SK-N-SH (cell line): ENCODE results near the gene TBC1D2.

Experiments
- EP300 ChIP-seq, 2 experiments: IDR thresholded peaks; 2 replicates each; pipeline versions ENCODE4 v1.4.0 to v1.6.1; 2012; ENCODE audit warnings: borderline replicate concordance in 1 of 2, low read depth in 1 of 2, low read length in 1 of 2
- MXI1 ChIP-seq: IDR thresholded peaks from 2 replicates; pipeline ENCODE4 v1.6.1; 2012; ENCODE audit warnings: mild to moderate bottlenecking, low read depth, low read length, improper control_type of control experiment
- POLR2AphosphoS5 ChIP-seq: IDR thresholded peaks from 2 replicates; pipeline ENCODE4 v1.6.1; 2012; ENCODE audit warnings: low read depth, low read length
- RAD21 ChIP-seq: IDR thresholded peaks from 2 replicates; pipeline ENCODE4 v1.6.1; 2012; ENCODE audit warnings: mild to moderate bottlenecking, low read length
- RCOR1 ChIP-seq: fragments of 150-350 bp; IDR thresholded peaks from 2 replicates; pipeline ENCODE4 v1.6.1; 2017; ENCODE audit warnings: antibody characterized with exemption, low read length
- RFX5 ChIP-seq: IDR thresholded peaks from 2 replicates; pipeline ENCODE4 v1.6.1; 2012; ENCODE audit warnings: mild to moderate bottlenecking, improper control_type of control experiment, low read length
- SIN3A ChIP-seq: IDR thresholded peaks from 2 replicates; pipeline ENCODE4 v1.6.1; 2012; ENCODE audit warnings: low read depth, mild to moderate bottlenecking, low read length, moderate library complexity, borderline replicate concordance
- SMC3 ChIP-seq: IDR thresholded peaks from 2 replicates; pipeline ENCODE4 v1.6.1; 2012; ENCODE audit warnings: low read depth, low read length, improper control_type of control experiment
- TAF1 ChIP-seq: IDR thresholded peaks from 2 replicates; pipeline ENCODE4 v1.6.1; 2012; ENCODE audit warnings: low read depth, mild to moderate bottlenecking, low read length, moderate library complexity, borderline replicate concordance
- YY1 ChIP-seq: IDR thresholded peaks from 2 replicates; pipeline ENCODE4 v1.4.0; 2012; ENCODE audit warnings: low read depth, mild to moderate bottlenecking
- TF ChIP-seq, protein P1 (sequence below): fragments of 200-600 bp; sonication (generic); IDR thresholded peaks from 2 replicates; pipeline ENCODE4 v1.6.1; 2017; ENCODE audit warnings: antibody characterized with exemption, mild to moderate bottlenecking, moderate library complexity
- TF ChIP-seq, protein P2 (sequence below): IDR thresholded peaks from 2 replicates; pipeline ENCODE4 v1.6.1; 2012; ENCODE audit warnings: mild to moderate bottlenecking, low read depth, low read length, moderate library complexity
- TF ChIP-seq, protein P3 (sequence below): fragments of 150-350 bp; IDR thresholded peaks from 2 replicates; pipeline ENCODE4 v1.6.1; 2016; ENCODE audit warnings: mild to moderate bottlenecking, low read depth, low read length
- TF ChIP-seq, protein P4 (sequence below): IDR thresholded peaks from 2 replicates; pipeline ENCODE4 v1.4.0; 2012; ENCODE audit warnings: low read depth

DNA sequence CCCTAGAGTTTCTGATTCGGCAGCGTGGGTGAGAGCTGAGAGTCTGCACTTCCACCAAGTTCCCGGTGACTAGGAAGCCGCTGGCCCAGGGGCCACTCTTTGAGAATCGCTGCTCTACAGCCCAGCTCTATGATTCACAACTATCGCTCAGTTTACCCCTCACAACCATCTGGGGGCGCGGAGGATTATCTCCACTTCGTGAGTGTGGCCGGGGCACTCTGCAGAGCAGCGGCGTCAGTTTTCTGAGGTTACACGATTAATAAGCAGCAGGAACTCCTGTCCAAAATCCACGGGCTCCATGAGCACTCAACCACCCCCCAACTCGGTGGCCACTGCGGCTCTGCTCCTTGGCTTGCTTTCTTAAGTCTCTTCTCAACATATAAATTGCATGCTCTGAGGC, 82.3 kb downstream of the TBC1D2 start:
- TF ChIP-seq, protein P1, sequence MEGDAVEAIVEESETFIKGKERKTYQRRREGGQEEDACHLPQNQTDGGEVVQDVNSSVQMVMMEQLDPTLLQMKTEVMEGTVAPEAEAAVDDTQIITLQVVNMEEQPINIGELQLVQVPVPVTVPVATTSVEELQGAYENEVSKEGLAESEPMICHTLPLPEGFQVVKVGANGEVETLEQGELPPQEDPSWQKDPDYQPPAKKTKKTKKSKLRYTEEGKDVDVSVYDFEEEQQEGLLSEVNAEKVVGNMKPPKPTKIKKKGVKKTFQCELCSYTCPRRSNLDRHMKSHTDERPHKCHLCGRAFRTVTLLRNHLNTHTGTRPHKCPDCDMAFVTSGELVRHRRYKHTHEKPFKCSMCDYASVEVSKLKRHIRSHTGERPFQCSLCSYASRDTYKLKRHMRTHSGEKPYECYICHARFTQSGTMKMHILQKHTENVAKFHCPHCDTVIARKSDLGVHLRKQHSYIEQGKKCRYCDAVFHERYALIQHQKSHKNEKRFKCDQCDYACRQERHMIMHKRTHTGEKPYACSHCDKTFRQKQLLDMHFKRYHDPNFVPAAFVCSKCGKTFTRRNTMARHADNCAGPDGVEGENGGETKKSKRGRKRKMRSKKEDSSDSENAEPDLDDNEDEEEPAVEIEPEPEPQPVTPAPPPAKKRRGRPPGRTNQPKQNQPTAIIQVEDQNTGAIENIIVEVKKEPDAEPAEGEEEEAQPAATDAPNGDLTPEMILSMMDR, result no peak
- TF ChIP-seq TAF1 (no peak), RFX5 (no peak), POLR2AphosphoS5 (no peak), SIN3A (no peak), YY1 (no peak), RAD21 (no peak), EP300 (IDR thresholded peaks at IDR 0.05; ENCODE audit: borderline replicate concordance in 1 of 2, low read depth in 1 of 2, low read length in 1 of 2) (no peak), MXI1 (no peak), RCOR1 (no peak), SMC3 (no peak)
- TF ChIP-seq, protein P2, sequence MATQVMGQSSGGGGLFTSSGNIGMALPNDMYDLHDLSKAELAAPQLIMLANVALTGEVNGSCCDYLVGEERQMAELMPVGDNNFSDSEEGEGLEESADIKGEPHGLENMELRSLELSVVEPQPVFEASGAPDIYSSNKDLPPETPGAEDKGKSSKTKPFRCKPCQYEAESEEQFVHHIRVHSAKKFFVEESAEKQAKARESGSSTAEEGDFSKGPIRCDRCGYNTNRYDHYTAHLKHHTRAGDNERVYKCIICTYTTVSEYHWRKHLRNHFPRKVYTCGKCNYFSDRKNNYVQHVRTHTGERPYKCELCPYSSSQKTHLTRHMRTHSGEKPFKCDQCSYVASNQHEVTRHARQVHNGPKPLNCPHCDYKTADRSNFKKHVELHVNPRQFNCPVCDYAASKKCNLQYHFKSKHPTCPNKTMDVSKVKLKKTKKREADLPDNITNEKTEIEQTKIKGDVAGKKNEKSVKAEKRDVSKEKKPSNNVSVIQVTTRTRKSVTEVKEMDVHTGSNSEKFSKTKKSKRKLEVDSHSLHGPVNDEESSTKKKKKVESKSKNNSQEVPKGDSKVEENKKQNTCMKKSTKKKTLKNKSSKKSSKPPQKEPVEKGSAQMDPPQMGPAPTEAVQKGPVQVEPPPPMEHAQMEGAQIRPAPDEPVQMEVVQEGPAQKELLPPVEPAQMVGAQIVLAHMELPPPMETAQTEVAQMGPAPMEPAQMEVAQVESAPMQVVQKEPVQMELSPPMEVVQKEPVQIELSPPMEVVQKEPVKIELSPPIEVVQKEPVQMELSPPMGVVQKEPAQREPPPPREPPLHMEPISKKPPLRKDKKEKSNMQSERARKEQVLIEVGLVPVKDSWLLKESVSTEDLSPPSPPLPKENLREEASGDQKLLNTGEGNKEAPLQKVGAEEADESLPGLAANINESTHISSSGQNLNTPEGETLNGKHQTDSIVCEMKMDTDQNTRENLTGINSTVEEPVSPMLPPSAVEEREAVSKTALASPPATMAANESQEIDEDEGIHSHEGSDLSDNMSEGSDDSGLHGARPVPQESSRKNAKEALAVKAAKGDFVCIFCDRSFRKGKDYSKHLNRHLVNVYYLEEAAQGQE, result no peak
- TF ChIP-seq, protein P3, sequence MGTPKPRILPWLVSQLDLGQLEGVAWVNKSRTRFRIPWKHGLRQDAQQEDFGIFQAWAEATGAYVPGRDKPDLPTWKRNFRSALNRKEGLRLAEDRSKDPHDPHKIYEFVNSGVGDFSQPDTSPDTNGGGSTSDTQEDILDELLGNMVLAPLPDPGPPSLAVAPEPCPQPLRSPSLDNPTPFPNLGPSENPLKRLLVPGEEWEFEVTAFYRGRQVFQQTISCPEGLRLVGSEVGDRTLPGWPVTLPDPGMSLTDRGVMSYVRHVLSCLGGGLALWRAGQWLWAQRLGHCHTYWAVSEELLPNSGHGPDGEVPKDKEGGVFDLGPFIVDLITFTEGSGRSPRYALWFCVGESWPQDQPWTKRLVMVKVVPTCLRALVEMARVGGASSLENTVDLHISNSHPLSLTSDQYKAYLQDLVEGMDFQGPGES, result no peak
- TF ChIP-seq, protein P4, sequence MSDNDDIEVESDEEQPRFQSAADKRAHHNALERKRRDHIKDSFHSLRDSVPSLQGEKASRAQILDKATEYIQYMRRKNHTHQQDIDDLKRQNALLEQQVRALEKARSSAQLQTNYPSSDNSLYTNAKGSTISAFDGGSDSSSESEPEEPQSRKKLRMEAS, result no peak
